NB4 (cell line): ENCODE results near the gene AHR.

Experiments
- POLR2A ChIP-seq: IDR thresholded peaks from 2 replicates; pipeline ENCODE4 v1.6.1; 2011; ENCODE audit warnings: mild to moderate bottlenecking; ENCODE audit not compliant: insufficient read length; ENCODE audit errors: extremely low read depth
- TF ChIP-seq, protein P1 (sequence below): IDR thresholded peaks from one replicate; pipeline ENCODE4 v1.5.1; 2012; ENCODE audit warnings: low read depth, low read length
- TF ChIP-seq, protein P2 (sequence below): IDR thresholded peaks from 2 replicates; pipeline ENCODE4 v1.6.1; 2011; ENCODE audit warnings: low read depth, low read length

- TF ChIP-seq, protein P1, sequence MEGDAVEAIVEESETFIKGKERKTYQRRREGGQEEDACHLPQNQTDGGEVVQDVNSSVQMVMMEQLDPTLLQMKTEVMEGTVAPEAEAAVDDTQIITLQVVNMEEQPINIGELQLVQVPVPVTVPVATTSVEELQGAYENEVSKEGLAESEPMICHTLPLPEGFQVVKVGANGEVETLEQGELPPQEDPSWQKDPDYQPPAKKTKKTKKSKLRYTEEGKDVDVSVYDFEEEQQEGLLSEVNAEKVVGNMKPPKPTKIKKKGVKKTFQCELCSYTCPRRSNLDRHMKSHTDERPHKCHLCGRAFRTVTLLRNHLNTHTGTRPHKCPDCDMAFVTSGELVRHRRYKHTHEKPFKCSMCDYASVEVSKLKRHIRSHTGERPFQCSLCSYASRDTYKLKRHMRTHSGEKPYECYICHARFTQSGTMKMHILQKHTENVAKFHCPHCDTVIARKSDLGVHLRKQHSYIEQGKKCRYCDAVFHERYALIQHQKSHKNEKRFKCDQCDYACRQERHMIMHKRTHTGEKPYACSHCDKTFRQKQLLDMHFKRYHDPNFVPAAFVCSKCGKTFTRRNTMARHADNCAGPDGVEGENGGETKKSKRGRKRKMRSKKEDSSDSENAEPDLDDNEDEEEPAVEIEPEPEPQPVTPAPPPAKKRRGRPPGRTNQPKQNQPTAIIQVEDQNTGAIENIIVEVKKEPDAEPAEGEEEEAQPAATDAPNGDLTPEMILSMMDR, result no peak
- no peak for TF ChIP-seq POLR2A
- TF ChIP-seq, protein P2, sequence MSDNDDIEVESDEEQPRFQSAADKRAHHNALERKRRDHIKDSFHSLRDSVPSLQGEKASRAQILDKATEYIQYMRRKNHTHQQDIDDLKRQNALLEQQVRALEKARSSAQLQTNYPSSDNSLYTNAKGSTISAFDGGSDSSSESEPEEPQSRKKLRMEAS, result no peak
Observed at GRCh38 chr7:17391366-17391765, 92.9 kb downstream of the AHR start.
